Loucy (cell line): ENCODE measurements around the gene TMEM233.
"Not testable (repeated sequence)": the region's sequence is repeated elsewhere in the genome, so short reads cannot be mapped to it uniquely, and the experiment has no call there.

Experiments
- H2AFZ ChIP-seq: fragments of 200-600 bp; sonication (generic); 2 replicates; pipeline ENCODE4 v1.6.0; 2016; ENCODE audit warnings: antibody characterized with exemption, mild to moderate bottlenecking, low read length, moderate library complexity
- H3F3A ChIP-seq: fragments of 200-600 bp; 2 replicates; pipeline ENCODE4 v1.6.0; 2016; ENCODE audit warnings: antibody characterized with exemption, low read depth, mild to moderate bottlenecking
- H3K27me3 ChIP-seq: fragments of 200-600 bp; sonication (generic); 2 replicates; pipeline ENCODE4 v1.6.1; 2014; ENCODE audit warnings: low read length, mild to moderate bottlenecking; ENCODE audit not compliant: insufficient read depth, poor library complexity, severe bottlenecking
- H3K36me3 ChIP-seq: fragments of 200-600 bp; sonication (generic); 2 replicates; pipeline ENCODE4 v1.6.1; 2016; ENCODE audit warnings: low read length; ENCODE audit not compliant: insufficient read depth
- H3K4me1 ChIP-seq: fragments of 200-600 bp; sonication (generic); 2 replicates; pipeline ENCODE4 v1.5.1; 2014; ENCODE audit warnings: low read length, mild to moderate bottlenecking; ENCODE audit not compliant: insufficient read depth, poor library complexity, severe bottlenecking
- H3K4me2 ChIP-seq: fragments of 200-600 bp; sonication (generic); 2 replicates; pipeline ENCODE4 v1.6.0; 2014; ENCODE audit warnings: antibody characterized with exemption, low read length, low read depth, mild to moderate bottlenecking; ENCODE audit not compliant: poor library complexity, severe bottlenecking
- H3K4me3 ChIP-seq: fragments of 200-600 bp; sonication (generic); 2 replicates; pipeline ENCODE4 v1.5.1; 2014; ENCODE audit warnings: low read length, mild to moderate bottlenecking, mixed read lengths; ENCODE audit not compliant: poor library complexity, severe bottlenecking
- H3K79me2 ChIP-seq: fragments of 200-600 bp; sonication (generic); 2 replicates; pipeline ENCODE4 v1.6.1; 2014; ENCODE audit warnings: low read length; ENCODE audit not compliant: insufficient read depth
- H3K9ac ChIP-seq: fragments of 200-600 bp; sonication (generic); 2 replicates; pipeline ENCODE4 v1.6.0; 2014; ENCODE audit warnings: mild to moderate bottlenecking, low read depth, low read length, moderate library complexity; ENCODE audit not compliant: poor library complexity, severe bottlenecking
- H3K9me2 ChIP-seq: fragments of 200-600 bp; sonication (generic); replicated peaks from 2 replicates; pipeline ENCODE4 v1.6.1; 2016; ENCODE audit warnings: low read depth, low read length, mixed read lengths
- H3K9me3 ChIP-seq: fragments of 200-600 bp; sonication (generic); 2 replicates; pipeline ENCODE4 v1.6.1; 2014; ENCODE audit warnings: mild to moderate bottlenecking, antibody characterized with exemption, low read length, low read depth; ENCODE audit not compliant: insufficient read depth
- H4K20me1 ChIP-seq: fragments of 200-600 bp; sonication (generic); 2 replicates; pipeline ENCODE4 v1.6.0; 2014; ENCODE audit warnings: antibody characterized with exemption, low read length, mild to moderate bottlenecking; ENCODE audit not compliant: insufficient read depth, poor library complexity, severe bottlenecking
- EZH2phosphoT487 ChIP-seq: fragments of 200-600 bp; IDR thresholded peaks from 2 replicates; pipeline ENCODE4 v1.6.1; 2018; ENCODE audit warnings: antibody characterized with exemption, mild to moderate bottlenecking, moderate library complexity, borderline replicate concordance
- TF ChIP-seq, protein P1 (sequence below): fragments of 200-600 bp; sonication (generic); conservative IDR thresholded peaks from 2 replicates; pipeline ENCODE4 v1.5.1; 2014; ENCODE audit warnings: mild to moderate bottlenecking, antibody characterized with exemption, low read length

The TMEM233 gene

DNA sequence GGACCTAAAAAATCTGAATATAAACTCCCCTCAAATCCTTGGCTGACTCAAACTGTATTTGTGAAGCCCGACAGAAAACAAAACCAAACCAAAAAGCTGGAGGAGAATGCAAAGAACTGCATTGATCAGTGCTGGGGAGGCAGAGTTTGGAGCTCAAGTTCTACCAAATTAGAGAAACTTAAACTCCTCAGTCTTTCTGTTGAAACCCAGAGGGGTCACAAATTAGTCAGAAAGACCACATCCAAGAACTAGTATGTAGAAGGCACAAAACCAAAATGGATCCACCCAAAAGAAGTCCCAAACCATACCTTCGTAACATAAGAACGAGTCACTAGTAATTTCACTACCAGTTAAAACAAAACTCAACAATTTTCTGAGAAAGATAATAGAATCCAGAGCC lies 59.1 kb downstream of the TMEM233 start:
- H3F3A ChIP-seq: no peaks in the 10 kb centered on the region
- TF ChIP-seq EZH2phosphoT487: no peak
- TF ChIP-seq, protein P1, sequence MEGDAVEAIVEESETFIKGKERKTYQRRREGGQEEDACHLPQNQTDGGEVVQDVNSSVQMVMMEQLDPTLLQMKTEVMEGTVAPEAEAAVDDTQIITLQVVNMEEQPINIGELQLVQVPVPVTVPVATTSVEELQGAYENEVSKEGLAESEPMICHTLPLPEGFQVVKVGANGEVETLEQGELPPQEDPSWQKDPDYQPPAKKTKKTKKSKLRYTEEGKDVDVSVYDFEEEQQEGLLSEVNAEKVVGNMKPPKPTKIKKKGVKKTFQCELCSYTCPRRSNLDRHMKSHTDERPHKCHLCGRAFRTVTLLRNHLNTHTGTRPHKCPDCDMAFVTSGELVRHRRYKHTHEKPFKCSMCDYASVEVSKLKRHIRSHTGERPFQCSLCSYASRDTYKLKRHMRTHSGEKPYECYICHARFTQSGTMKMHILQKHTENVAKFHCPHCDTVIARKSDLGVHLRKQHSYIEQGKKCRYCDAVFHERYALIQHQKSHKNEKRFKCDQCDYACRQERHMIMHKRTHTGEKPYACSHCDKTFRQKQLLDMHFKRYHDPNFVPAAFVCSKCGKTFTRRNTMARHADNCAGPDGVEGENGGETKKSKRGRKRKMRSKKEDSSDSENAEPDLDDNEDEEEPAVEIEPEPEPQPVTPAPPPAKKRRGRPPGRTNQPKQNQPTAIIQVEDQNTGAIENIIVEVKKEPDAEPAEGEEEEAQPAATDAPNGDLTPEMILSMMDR: no peak
- H4K20me1 ChIP-seq: no peaks in the 10 kb centered on the region

DNA sequence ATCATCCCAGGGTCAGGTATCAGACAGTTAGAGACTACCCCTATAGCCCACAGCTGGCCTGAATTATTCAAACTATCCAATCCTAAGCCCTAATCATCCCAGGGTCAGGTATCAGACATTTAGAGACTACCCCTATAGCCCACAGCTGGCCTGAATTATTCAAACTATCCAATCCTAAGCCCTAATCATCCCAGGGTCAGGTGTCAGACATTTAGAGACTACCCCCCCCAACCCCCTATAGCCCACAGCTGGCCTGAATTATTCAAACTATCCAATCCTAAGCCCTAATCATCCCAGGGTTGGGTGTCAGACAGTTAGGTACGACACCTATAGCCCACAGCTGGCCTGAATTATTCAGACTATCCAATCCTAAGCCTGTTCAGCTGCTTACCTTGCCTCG lies 63.4 kb downstream of the TMEM233 start:
- not testable (repeated sequence) for H3K27me3 ChIP-seq, H3K79me2 ChIP-seq, H3K4me2 ChIP-seq, H3K9ac ChIP-seq, H3F3A ChIP-seq, H2AFZ ChIP-seq, H3K9me2 ChIP-seq, H4K20me1 ChIP-seq, H3K36me3 ChIP-seq, H3K9me3 ChIP-seq, H3K4me1 ChIP-seq, H3K4me3 ChIP-seq

More for the DNA sequence above, 59.1 kb downstream of the TMEM233 start:
- Histone ChIP-seq H3K4me3 (no peak overlapping the region), H3K9ac (no peak overlapping the region), H3K27me3 (no peaks in the 10 kb centered on the region), H2AFZ (no peak overlapping the region), H3K9me3 (peaks cover 8% of the 10 kb centered on the region; the same call in 1 of the 2 replicates), H3K4me2 (no peak overlapping the region), H3K9me2 (no peaks in the 10 kb centered on the region), H3K4me1 (no peaks in the 10 kb centered on the region), H3K79me2 (no peaks in the 10 kb centered on the region), H3K36me3 (no peaks in the 10 kb centered on the region)

- H3K4me1 ChIP-seq, H3F3A ChIP-seq, H4K20me1 ChIP-seq, H3K4me3 ChIP-seq, H3K27me3 ChIP-seq, H3K9me2 ChIP-seq, H3K9ac ChIP-seq, H3K79me2 ChIP-seq, H3K9me3 ChIP-seq, H3K36me3 ChIP-seq, H2AFZ ChIP-seq, H3K4me2 ChIP-seq: not testable (repeated sequence)
Observed at GRCh38 chr12:119658166-119658565, 64.6 kb downstream of the TMEM233 start.

GRCh38 chr12:119659289-119659897 lies 65.8 kb downstream of the TMEM233 start:
- H3K4me3 ChIP-seq: no peak overlapping the region
- TF ChIP-seq, protein P1: peak; percentile 85
- no peak for TF ChIP-seq EZH2phosphoT487
- H3K9me2 ChIP-seq: no peaks in the 10 kb centered on the region
- no peak overlapping the region for H2AFZ ChIP-seq
- no peaks in the 10 kb centered on the region for H3K27me3 ChIP-seq
- H4K20me1 ChIP-seq: no peaks in the 10 kb centered on the region
- peaks cover 3% of the 10 kb centered on the region; the same call in 1 of the 2 replicates for H3K9me3 ChIP-seq
- H3K4me2 ChIP-seq: no peak overlapping the region
- no peaks in the 10 kb centered on the region for H3K36me3 ChIP-seq
- H3K4me1 ChIP-seq: no peaks in the 10 kb centered on the region
- H3F3A ChIP-seq: no peaks in the 10 kb centered on the region
- H3K79me2 ChIP-seq: no peaks in the 10 kb centered on the region
- H3K9ac ChIP-seq: no peak overlapping the region
